Subcutaneous abdominal adipose tissue (tissue), 5 donors: ENCODE results near the gene CPED1.
A peak's percentile ranks its signal among the peaks of the same experiment; 100 is the strongest.

Source experiments
- H3K27ac ChIP-seq: one replicate; pipeline ENCODE4 v1.7.0; 2013; ENCODE audit warnings: low read depth, mild to moderate bottlenecking, inconsistent platforms, low read length, moderate library complexity
- H3K27me3 ChIP-seq, 5 donors: one replicate each; pipeline ENCODE4 v1.7.0; 2013; ENCODE audit warnings: low read length in 5 of 5, inconsistent platforms in 1 of 5; ENCODE audit not compliant: control insufficient read depth in 5 of 5, insufficient read depth in 4 of 5
- H3K36me3 ChIP-seq, 5 donors: one replicate each; pipeline ENCODE4 v1.7.0; 2013; ENCODE audit warnings: low read length in 5 of 5; ENCODE audit not compliant: control insufficient read depth in 5 of 5, insufficient read depth in 5 of 5
- H3K4me1 ChIP-seq, 5 donors: one replicate each; pipeline ENCODE4 v1.7.0; 2013; ENCODE audit warnings: low read length in 5 of 5, mild to moderate bottlenecking in 3 of 5, moderate library complexity in 1 of 5; ENCODE audit not compliant: control insufficient read depth in 5 of 5, insufficient read depth in 5 of 5
- H3K4me3 ChIP-seq, 5 donors: one replicate each; pipeline ENCODE4 v1.7.0; 2013; ENCODE audit warnings: low read length in 5 of 5, low read depth in 1 of 5
- H3K9ac ChIP-seq, 5 donors: one replicate each; pipeline ENCODE4 v1.7.0; 2013; ENCODE audit warnings: low read length in 5 of 5, mild to moderate bottlenecking in 4 of 5, moderate library complexity in 3 of 5
- H3K9me3 ChIP-seq, 5 donors: one replicate each; pipeline ENCODE4 v1.7.0; 2013; ENCODE audit warnings: low read length in 5 of 5; ENCODE audit not compliant: control insufficient read depth in 5 of 5
- donor health status: healthy.
- donor health status: healthy.
- donor health status: healthy.
- donor health status: healthy.
- donor health status: healthy.

CPED1 gene

GRCh38 chr7:121158665-121159064, 170.2 kb downstream of the CPED1 start:
- Histone ChIP-seq H3K27ac (no peak overlapping the region), H3K9ac (no peak overlapping the region), H3K4me1 (peaks cover 0 to 9% (median 5%) of the 10 kb centered on the region in 5 donors)

GRCh38 chr7:121159553-121159952, 171.0 kb downstream of the CPED1 start:
- Histone ChIP-seq H3K27ac (no peak overlapping the region), H3K9me3 (no peaks in the 10 kb centered on the region), H3K36me3 (peaks cover 0 to 2% (median 0%) of the 10 kb centered on the region in 5 donors), H3K4me1 (peaks cover 0 to 9% (median 5%) of the 10 kb centered on the region in 5 donors), H3K27me3 (no peaks in the 10 kb centered on the region), H3K9ac (no peak overlapping the region), H3K4me3 (no peak overlapping the region)

More at GRCh38 chr7:121158665-121159064, 170.2 kb downstream of the CPED1 start:
- no peaks in the 10 kb centered on the region for H3K9me3 ChIP-seq
- H3K27me3 ChIP-seq = no peaks in the 10 kb centered on the region
- H3K4me3 ChIP-seq = no peak overlapping the region
- peaks cover 0 to 4% (median 0%) of the 10 kb centered on the region in 5 donors for H3K36me3 ChIP-seq

- Histone ChIP-seq H3K4me1 (peaks cover 0 to 9% (median 5%) of the 10 kb centered on the region in 5 donors), H3K9me3 (no peaks in the 10 kb centered on the region), H3K27ac (no peak overlapping the region), H3K36me3 (peaks cover 0 to 2% (median 0%) of the 10 kb centered on the region in 5 donors), H3K27me3 (no peaks in the 10 kb centered on the region), H3K9ac (no peak overlapping the region), H3K4me3 (no peak overlapping the region)
Observed at GRCh38 chr7:121160150-121161008, 171.9 kb downstream of the CPED1 start.

GRCh38 chr7:121163699-121164098, 175.2 kb downstream of the CPED1 start:
- no peaks in the 10 kb centered on the region for H3K9me3 ChIP-seq
- H3K4me3 ChIP-seq = no peak overlapping the region
- peaks cover 0 to 2% (median 0%) of the 10 kb centered on the region in 5 donors for H3K36me3 ChIP-seq
- H3K27ac ChIP-seq = no peak overlapping the region
- no peaks in the 10 kb centered on the region for H3K27me3 ChIP-seq
- no peak overlapping the region for H3K9ac ChIP-seq
- H3K4me1 ChIP-seq = peaks cover 0 to under 1% (median 0%) of the 10 kb centered on the region in 5 donors

- Histone ChIP-seq H3K36me3 (peaks cover 0 to 2% (median 0%) of the 10 kb centered on the region in 5 donors), H3K4me1 (no peaks in the 10 kb centered on the region), H3K27ac (no peak overlapping the region), H3K4me3 (no peak overlapping the region), H3K9me3 (no peaks in the 10 kb centered on the region), H3K9ac (no peak overlapping the region), H3K27me3 (no peaks in the 10 kb centered on the region)
Observed at GRCh38 chr7:121164247-121164646, 175.7 kb downstream of the CPED1 start.

GRCh38 chr7:121166916-121167315, 178.4 kb downstream of the CPED1 start:
- H3K4me3 ChIP-seq = no peak overlapping the region
- no peaks in the 10 kb centered on the region for H3K27me3 ChIP-seq
- no peaks in the 10 kb centered on the region for H3K36me3 ChIP-seq

GRCh38 chr7:121167971-121168370, 179.5 kb downstream of the CPED1 start:
- Histone ChIP-seq H3K36me3 (no peaks in the 10 kb centered on the region), H3K9me3 (no peaks in the 10 kb centered on the region), H3K4me3 (no peak overlapping the region), H3K27me3 (no peaks in the 10 kb centered on the region), H3K4me1 (no peaks in the 10 kb centered on the region), H3K27ac (no peak overlapping the region), H3K9ac (no peak overlapping the region)

More at GRCh38 chr7:121166916-121167315, 178.4 kb downstream of the CPED1 start:
- Histone ChIP-seq H3K9me3 (no peaks in the 10 kb centered on the region), H3K9ac (no peak overlapping the region), H3K4me1 (no peaks in the 10 kb centered on the region), H3K27ac (no peak overlapping the region)

- no peak overlapping the region for H3K27ac ChIP-seq
- no peaks in the 10 kb centered on the region for H3K27me3 ChIP-seq
- H3K4me1 ChIP-seq = no peaks in the 10 kb centered on the region
- H3K4me3 ChIP-seq = no peak overlapping the region
- no peaks in the 10 kb centered on the region for H3K9me3 ChIP-seq
- no peaks in the 10 kb centered on the region for H3K36me3 ChIP-seq
- peak overlapping the region in 1 of 5 donors; percentile 14 for H3K9ac ChIP-seq
Observed at GRCh38 chr7:121169469-121169868, 181.0 kb downstream of the CPED1 start.

- H3K4me3 ChIP-seq = no peak overlapping the region
- peaks cover 0 to 3% (median 0%) of the 10 kb centered on the region in 5 donors for H3K4me1 ChIP-seq
- H3K9ac ChIP-seq = no peak overlapping the region
- H3K27ac ChIP-seq = no peak overlapping the region
- H3K9me3 ChIP-seq = no peaks in the 10 kb centered on the region
- H3K36me3 ChIP-seq = no peaks in the 10 kb centered on the region
- no peaks in the 10 kb centered on the region for H3K27me3 ChIP-seq
Observed at GRCh38 chr7:121172484-121172883, 184.0 kb downstream of the CPED1 start.

GRCh38 chr7:121175826-121176225, 187.3 kb downstream of the CPED1 start:
- no peak overlapping the region for H3K4me3 ChIP-seq

More at GRCh38 chr7:121175826-121176225, 187.3 kb downstream of the CPED1 start:
- Histone ChIP-seq H3K27ac (no peak overlapping the region), H3K36me3 (peaks cover 0 to 7% (median 0%) of the 10 kb centered on the region in 5 donors), H3K27me3 (no peaks in the 10 kb centered on the region), H3K9ac (no peak overlapping the region), H3K4me1 (peaks cover 0 to 3% (median 0%) of the 10 kb centered on the region in 5 donors), H3K9me3 (no peaks in the 10 kb centered on the region)
